NCI-H146 (cell line): ENCODE results near the gene NEB.
"Not testable (repeated sequence)": the region's sequence is repeated elsewhere in the genome, so short reads cannot be mapped to it uniquely, and the experiment has no call there.

Experiments used
- DNase-seq: peaks from one replicate; lab custom pipeline; 2025; lab: John Stamatoyannopoulos, UW

NEB gene

DNA sequence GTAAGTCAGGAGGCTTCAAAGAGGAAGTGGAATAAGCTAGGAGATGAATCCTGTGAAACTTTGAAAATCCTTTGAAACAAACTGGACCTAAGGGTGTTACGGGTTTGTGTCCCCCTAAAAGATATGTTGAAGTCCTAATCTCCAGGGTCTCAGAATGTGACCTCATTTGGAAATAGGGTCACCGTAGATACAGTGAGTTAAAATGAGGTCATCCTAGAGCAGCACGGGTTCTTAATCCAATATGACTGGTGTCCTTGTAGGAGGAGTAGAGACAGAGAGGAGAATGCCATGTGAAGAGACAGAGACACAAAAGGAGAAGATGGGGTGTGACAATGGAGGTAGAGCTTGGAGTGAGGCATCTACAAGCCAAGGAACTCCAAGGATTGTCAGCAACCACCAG is 26.9 kb upstream of the NEB start:
- DNase-seq = no peak

DNA sequence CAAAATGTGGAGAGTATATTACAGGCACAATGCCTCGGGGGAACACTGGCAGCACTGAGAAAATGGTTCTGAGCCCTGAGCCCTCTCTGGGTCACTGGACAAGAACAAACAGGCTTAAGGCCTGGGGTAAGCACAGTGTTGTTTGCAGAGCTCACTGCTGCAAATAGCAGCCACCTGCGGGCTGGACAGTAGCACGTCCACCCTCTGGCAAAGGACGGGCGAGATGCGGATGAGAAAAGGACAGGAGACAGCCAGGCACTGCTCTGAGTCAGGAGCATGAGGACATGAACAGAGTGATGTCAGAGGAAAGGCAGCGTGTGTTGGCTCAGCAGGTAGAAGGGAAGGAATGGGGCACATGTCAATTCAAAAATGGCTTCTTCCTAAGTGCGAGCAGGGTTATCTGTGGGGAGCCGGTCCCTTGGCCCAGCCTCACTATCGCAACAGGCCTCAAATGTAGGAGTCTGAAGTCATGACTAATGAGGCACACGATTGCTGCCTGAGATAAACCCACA is 25.9 kb upstream of the NEB start:
- DNase-seq = peak; percentile 67

DNA sequence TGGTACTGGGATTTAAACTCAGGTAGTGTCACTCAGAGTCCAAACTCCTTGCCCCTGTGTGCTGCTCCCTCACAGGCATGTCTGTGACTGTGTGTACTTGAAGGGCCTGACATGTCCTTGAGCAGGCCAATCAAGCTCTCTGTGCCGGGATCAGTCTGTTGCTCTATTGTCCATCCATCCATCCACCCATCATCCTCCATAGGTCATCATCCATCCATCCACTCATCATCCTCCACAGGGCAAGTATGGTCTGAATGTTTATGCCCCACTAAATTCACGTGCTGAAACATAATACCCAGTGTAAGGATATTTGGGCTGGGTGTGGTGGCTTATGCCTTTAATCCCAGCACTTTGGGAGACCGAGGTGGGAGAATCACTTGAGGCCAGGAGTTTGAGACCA is 24.5 kb upstream of the NEB start:
- no peak for DNase-seq

DNA sequence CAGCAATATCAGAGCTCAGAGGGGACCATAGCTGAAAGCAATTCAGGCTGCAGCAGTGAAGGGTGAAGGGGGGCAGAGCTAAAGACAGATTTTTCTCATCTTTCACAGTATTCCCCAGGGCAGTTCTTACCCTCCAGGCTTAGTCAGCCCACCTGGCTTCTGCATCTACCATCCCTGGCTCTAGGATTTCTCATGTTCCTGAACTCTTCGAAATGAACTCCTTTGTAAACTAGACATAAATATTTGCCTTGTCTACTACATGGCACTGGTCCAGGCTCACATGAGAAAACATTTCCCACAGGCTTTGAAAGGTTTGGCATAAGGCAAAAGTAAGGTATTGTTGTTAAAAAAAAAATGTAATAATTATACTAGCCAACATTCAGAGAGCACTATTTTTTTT is 23.6 kb upstream of the NEB start:
- DNase-seq = peak; percentile 18

DNA sequence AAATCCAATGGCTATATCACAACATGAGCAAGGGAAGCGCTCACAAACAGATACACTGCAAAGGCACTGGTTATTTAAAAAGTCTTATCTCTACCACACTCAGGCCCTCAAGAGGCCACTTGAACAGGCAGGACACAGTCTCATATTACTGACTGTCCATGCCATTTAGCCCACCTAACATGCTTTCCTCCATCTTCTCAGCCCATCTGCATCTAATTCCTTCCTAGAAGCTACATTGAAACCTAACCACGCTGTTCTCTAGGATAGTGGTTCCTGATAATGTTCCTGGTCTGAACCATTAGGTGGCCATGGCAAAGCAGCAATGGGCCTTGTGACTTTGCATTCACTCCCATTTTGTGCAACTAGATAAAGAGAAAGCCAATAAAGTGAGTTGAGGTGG is 22.5 kb upstream of the NEB start:
- DNase-seq = no peak

DNA sequence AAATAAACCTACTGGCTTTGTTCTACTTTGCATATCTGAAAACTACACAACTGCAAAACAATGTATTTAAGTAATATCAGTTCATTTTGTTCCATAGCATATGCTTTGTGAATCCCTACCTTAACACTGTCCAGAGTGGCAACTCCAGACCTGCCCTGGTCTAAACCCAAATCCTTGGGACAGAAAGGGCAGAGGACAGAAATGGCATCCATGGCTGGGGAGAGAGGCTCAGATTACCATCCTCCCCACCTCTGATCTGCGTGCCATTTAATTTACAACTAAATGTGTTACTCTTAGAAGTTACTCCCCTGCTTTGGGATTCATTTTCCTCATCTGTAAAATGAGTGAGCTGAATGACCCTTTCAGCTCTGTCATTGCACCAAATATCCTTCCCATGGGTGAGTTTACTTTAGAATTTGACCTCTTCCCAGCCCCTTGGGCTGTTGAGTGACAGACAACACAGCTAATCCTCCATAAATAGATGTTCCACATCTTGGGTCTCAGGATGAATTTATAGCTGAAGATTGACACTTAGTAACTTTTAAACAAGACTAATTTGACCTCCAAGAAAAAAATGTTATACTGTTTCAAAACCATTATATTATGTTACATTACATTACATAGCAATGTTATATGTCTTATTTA is 20.1 kb upstream of the NEB start:
- no peak for DNase-seq

DNA sequence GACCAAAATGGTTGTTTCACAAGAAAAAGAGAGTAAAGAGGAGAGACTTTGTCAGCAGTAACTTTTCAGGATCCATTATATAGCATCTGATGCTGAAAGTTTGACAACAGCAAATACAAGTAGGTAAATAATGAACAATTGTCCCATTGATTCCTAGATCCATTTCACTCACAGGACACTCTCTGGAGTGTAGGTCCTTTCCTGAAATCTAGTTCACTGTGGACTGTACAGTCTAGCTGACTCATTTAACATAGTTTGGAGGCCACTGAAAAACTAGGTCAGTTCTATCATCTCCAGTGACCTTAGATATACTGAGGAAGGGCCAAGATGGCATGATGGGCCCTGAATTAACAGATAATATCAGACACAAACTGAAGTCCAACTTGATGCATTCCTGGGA is 19.3 kb upstream of the NEB start:
- DNase-seq = no peak

DNA sequence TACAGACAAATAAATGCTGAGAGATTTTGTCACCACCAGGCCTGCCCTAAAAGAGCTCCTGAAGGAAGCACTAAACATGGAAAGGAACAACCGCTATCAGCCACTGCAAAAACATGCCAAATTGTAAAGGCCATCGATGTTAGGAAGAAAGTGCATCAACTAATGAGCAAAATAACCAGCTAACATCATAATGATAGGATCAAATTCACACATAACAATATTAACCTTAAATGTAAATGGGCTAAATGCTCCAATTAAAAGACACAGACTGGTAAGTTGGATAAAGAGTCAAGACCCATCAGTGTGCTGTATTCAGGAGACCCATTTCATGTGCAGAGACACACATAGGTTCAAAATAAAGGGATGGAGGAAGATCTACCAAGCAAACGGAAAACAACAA is 11.0 kb upstream of the NEB start:
- not testable (repeated sequence) for DNase-seq

DNA sequence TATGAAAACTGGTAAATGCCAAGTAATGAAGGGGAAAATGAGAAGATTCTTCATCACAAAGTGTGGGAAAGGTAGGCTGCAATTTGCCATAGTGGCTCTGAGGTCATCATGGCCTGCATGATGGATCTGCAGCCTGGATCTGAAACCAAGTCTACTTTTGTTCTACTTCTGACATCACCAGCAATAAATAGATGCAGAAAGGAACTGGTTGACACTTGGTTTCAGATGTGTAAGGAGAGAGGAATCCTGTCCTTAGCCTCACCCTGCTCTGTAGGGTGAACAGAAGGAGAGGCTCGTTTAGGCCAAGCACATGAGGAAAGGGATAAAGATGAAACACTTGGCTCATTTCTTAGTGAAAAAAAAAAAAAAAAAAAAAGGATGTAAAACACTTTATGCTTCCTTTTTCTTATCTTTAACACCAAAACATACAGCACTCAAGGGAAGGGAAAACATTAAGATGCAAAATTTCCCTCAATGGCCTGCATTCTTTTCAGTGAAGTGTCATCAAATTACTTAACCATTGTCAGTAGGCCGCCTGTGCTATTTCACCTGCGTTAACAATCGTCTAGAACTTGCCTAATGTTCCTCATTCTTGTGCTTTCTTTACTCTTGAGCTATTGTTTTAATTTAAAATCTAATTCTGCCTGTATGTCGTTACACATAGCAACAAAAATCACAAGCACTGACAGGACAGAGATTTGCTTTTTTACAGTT is 3.9 kb downstream of the NEB start:
- no peak for DNase-seq

DNA sequence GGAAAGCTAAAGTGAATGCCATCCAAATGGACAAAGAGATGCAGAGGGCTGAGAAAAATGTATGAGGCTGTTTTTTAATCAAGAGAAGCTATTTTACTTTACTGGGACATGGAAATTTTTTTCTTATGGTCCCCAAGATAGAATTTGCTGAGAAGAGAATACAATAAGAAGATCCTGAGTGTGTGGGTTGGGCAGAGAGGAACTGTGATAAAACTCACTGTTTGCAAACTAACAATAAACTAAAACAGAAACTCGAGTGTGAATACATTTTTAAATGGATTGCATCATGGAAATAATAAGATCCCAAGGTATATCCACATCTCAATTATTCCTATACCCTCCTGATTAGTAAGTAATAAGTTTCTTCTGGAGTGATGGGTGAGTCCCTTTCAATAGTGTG is 4.4 kb downstream of the NEB start:
- no peak for DNase-seq

DNA sequence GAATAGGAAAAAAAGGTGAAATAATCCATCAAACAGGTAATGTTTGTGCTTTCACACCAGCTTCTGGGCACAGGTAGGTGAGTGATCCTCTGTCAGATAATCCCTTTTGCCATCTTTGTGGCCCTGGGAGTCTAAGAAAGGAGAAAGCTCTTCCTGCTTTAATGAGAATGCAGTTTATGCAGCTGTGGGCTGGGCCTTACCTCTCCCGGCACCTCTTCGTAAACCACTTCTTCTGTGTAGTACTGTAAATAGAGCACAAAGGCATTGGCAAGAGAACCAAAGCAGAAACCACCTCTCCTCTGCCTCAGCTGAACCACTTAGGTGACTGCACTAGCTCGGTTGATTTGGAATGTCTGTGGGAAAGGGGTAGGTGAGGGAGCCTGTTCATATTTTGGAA is 4.9 kb downstream of the NEB start:
- no peak for DNase-seq

DNA sequence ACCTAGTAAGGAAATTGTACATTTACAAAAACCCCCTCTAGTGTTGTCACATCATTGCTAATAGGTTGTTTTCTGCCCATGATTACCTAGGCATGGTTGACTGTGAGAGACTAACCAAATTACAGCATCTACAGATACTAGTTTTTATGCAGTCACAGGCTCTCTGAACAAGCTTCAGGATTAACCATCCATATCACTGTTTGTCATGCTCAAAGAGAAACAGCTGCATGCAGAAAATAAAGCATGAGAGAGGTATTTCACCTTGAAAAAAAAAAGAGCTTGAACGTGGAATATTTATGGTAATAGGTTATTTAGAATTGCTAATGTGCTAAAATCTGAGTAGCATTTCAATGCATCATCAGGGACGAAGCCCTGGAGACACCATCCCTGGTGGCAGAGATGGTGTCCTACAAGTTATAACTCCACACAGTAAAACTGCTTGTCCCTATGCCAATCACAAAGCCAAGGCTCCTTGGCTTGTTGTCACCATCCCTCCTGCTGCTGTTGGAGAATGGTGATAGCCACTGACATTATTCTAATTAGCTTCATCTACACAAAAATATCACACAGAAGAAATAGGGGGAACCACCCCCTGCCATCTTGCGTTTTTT is 5.4 kb downstream of the NEB start:
- no peak for DNase-seq

DNA sequence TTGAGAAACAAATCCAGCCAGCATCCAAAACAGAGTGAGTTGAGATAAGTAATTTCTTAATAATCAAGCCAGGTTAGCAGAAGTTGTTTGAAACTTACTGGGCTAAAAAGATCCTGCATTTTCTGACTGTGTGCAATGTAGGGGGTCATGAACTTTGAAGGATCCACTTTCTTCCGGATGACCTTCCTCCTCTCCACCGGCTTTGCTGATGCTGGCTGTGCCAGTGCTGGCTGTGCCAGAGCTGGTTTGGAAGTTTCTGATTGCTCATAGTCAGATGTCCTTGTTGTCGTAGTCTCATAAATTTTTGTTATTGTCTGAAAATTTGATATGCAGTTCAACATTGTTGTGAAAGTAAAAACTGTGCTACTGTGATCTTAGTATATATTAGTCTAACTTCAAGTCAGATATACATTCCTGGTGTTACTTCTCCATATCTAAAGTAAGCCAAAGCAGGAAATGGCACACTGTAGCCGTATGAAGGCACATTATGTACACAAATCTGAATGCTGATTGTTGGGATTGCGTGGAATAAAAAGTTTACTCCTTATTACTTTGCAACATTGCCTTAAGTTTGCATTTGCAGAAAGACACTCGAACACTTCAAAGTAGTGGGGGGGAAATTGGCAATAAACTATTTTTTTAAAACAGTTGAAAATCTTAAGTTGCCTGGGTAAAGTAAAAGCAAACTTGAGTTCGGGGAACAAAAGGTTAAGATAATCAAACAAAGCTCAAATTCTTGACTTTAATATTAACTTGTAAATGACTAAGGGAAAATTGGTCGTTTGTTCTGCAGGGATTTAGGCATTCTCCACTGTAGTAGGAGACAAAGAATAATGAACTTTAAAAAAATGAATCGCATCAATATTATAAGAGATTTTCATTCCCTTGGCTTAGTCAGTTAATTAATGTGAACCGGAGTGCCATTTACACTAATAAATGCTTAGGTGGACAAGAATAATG is 6.4 kb downstream of the NEB start:
- no peak for DNase-seq

DNA sequence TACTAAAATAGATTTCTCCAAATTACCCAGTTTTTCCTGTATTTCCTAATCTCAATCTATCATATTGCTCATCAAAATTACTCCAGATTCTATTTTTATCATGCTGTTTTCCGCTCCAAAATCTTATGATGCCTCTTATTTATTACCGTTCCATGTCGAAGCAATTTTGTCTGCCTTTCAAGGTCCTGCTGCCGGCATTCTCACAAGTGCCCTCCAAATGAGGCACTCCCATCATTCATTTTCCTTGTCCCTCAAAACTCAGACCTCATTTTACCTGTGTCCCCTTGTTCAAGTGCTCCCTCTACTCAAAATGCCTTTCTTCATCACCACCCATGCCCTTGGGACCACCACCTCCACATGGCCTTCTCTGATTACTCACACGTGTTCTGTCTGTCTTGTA is 13.1 kb downstream of the NEB start:
- no peak for DNase-seq

DNA sequence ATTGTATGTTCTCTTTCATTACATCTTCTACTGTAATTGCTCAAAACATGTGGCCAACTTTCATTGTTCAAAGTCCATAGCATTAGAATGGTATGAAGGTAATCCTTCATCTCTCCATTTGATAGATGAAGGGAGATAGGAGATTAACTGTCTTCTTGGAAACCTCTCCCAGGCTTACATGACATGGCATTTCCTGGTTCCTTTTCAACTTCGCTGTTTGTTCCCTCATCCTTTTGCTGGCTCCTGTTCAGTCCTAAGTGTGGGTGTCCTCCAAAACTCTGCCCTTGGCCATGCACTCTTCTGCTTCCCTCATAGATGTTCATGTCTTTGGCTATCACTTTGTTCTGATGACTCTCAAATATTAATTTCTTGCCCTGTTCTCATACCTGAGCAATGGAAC is 13.8 kb downstream of the NEB start:
- no peak for DNase-seq

DNA sequence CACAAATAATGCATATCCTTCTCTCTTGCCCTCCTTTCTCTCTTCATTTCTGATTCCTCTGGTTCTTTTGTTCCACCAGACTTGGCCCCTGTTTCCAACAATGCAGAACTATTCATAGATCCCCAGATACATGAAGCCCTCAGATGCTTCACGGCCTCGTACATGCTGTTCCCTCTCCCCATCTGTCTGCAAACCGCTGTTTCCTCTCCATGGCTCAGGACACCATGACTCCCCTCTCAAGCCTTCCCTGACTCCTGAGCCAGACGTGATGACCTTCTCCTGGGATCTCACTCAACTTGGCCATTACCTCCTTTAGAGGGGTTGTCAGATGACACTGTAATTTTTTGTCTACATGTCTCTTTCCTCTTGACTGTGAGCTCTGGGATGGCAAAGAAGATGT is 15.5 kb downstream of the NEB start:
- no peak for DNase-seq

DNA sequence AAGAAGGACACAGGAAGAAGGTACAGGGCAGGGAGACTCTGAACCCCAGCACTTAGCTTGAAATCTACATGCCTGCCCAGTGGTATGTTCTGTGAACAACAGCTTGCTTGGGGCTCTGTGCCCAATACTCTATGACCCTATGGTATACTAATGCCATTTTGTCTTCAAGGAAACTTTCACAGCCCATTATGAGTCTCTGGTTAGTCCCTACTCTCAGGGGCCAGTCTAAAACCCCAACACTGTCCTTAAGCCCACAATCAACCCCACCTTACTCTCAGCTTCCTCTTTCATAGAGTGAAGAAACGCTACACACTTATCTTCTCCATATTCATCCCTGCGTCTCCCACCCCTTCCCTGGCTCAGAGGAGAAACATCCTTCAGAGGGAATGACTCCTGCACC is 16.0 kb downstream of the NEB start:
- DNase-seq = no peak

DNA sequence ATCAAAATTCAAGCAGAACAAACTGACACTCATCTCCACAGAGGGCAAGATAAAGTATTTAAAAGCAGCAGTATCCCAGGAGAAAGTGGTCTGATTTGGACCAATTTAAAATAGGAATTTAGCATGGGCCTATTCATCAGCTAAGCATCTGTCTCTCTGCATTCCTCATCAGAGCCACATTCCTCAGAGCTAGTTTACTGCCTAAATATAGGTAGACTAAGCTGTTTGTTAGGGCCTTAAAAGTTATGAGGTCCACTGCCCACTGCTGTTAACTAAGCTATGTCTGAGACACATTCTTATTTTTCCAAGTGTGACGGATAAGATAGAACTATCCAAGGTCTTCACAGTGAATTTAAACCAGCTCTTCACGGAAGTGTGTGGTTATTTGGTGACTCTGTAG is 17.6 kb downstream of the NEB start:
- no peak for DNase-seq

DNA sequence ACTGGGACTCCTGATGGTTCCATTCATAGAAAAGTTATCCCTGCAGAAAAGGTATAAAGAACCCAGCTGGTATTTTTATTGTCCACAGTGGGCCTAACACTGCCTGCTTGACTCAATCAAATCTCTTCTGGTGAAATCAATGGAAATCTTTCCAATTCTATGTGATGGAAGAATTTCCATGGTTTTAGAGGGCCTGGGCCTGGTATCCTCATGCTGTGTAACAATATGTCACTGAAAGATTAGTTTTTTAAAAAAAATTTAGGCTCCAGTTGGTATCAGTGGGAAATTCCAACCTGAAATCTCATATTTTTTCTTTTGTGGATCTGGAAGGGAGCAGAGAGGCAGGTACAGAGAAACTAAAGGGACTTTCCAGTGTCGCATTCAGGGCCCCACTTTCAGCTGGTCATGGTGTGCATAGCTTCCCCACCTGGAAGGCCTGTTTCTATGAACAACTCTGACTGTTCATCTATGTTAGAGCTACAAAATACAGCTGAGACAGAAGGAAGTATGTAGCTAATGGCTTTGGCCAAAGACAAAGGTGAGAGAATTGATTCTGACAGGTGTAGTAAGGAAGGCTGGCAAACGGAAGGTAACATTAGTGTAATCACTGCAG is 20.9 kb downstream of the NEB start:
- no peak for DNase-seq

DNA sequence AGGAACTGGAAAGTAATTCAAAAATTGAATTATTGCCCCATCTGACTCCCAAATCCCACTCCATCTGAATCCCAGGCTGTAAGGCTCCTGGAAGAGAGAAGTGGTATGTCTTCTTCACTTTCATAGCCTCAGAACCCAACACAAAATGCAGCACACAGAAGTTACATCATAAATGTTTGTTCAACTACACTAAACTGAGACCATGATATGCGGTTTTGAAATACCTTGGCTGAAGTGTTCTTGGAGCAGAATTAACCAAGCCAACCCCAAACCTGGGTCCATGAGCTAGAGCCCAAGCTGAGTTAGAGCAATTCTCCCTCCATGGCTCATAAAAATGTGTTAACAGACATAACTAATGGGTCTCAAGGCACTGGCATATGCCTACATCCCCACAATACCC is 23.3 kb downstream of the NEB start:
- DNase-seq = no peak

DNA sequence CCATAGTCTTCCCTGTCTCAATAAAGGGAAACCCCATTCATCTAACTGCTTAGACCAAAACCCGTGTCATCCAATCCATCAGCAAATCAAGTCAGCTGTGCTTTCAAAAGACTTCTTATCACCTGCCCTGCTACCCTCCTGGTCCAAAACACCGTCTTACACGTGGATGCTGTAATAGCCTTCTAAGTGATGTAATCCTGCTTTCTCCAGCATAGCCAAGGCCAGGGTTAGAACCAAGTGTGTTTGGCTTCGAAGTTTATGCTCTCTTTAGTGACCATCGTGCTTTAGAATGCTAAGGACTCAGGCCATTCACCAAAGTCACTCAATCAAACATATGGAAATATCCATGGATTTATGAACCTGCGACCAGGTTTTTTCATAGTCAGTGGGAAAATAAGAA is 25.5 kb downstream of the NEB start:
- DNase-seq = no peak

DNA sequence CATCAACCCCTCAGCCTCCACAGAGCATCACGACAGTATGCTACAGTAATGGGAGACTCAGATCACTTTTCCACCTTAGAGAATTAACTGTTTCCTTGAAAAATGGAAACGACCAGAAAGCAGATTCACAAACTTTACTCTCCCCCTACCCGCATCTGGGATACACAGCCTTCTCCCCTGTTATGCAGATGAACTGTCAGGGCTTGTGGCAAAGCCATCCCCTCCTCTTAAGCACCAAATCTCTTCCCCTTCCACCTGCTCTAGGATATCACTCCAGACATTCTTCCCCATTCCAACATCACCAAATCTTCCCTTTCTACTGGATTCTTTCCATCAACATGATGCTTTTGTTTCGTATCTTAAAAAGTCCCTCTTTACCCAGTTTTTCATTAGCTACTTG is 26.4 kb downstream of the NEB start:
- DNase-seq = no peak
